SK-N-SH (cell line): ENCODE results near the gene MYH11. TPM values are rescaled to one million over a fixed set of nuclear protein-coding genes. Genes with fewer than 3 reads are reported as not detected.

Experiments used
- CTCF ChIA-PET: fragments of 300-600, 350-600 bp; formaldehyde crosslinking; extraction: SDS; loops from one replicate; lab custom pipeline; 2021; lab: Yijun Ruan, JAX
- POLR2A ChIA-PET: fragments of 350-600 bp; sonication (Branson Sonifier 250); formaldehyde crosslinking; extraction: SDS; loops from one replicate; lab custom pipeline; 2020; ENCODE audit warnings: antibody characterized with exemption, inconsistent platforms; lab: Yijun Ruan, JAX
- DNase-seq: peaks from one replicate; pipeline ENCODE4 v3.0.0; 2012
- H2AFZ ChIP-seq: fragments of 200-600 bp; sonication (generic); 2 replicates; pipeline ENCODE4 v1.8.1; 2016; ENCODE audit warnings: antibody characterized with exemption, mild to moderate bottlenecking, low read depth
- H3F3A ChIP-seq: fragments of 200-600 bp; sonication (generic); replicated peaks from 2 replicates; pipeline ENCODE3; 2016; ENCODE audit warnings: antibody characterized with exemption, mild to moderate bottlenecking; ENCODE audit not compliant: insufficient read depth
- H3K27ac ChIP-seq, 2 experiments: fragments of 200-500 bp in 1 of 2; fragments of 200-600 bp in 1 of 2; sonication (Bioruptor generic) in 1 of 2; sonication (generic), shearing (Covaris generic) in 1 of 2; 2 replicates each; pipeline versions ENCODE4 v1.5.1 to v1.6.1; 2014 to 2016; ENCODE audit warnings: low read depth in 2 of 2, inconsistent platforms in 1 of 2, low read length in 1 of 2, mild to moderate bottlenecking in 1 of 2, mixed read lengths in 1 of 2
- H3K27me3 ChIP-seq: fragments of 200-600 bp; sonication (generic), shearing (Covaris generic); 2 replicates; pipeline ENCODE4 v1.6.1; 2016; ENCODE audit warnings: mixed run types; ENCODE audit not compliant: insufficient read depth
- H3K36me3 ChIP-seq, 2 experiments: fragments of 200-500 bp in 1 of 2; fragments of 200-600 bp in 1 of 2; sonication (Bioruptor generic) in 1 of 2; sonication (generic) in 1 of 2; replicated peaks in 1 of 2; 2 replicates each; pipeline versions ENCODE3 to v1.5.1; 2014 to 2016; ENCODE audit warnings: low read length in 1 of 2, mild to moderate bottlenecking in 1 of 2; ENCODE audit not compliant: insufficient read depth in 2 of 2, control insufficient read depth in 1 of 2
- H3K4me1 ChIP-seq, 2 experiments: fragments of 200-500 bp in 1 of 2; fragments of 200-600 bp in 1 of 2; sonication (Bioruptor generic) in 1 of 2; sonication (generic), shearing (Covaris generic) in 1 of 2; 2 replicates each; pipeline versions ENCODE4 v1.5.1 to v1.6.1; 2014 to 2016; ENCODE audit warnings: low read depth in 1 of 2, low read length in 1 of 2, mixed run types in 1 of 2; ENCODE audit not compliant: insufficient read depth in 2 of 2, control insufficient read depth in 1 of 2
- H3K4me2 ChIP-seq: fragments of 200-600 bp; sonication (generic), shearing (Covaris generic); 2 replicates; pipeline ENCODE4 v1.6.1; 2017; ENCODE audit warnings: mixed run types
- H3K4me3 ChIP-seq, 2 experiments: fragments of 200-500 bp in 1 of 2; fragments of 200-600 bp in 1 of 2; sonication (Bioruptor generic) in 1 of 2; sonication (generic), shearing (Covaris generic) in 1 of 2; 2 replicates each; pipeline versions ENCODE4 v1.5.1 to v1.8.1; 2014 to 2016; ENCODE audit warnings: low read depth in 2 of 2, inconsistent platforms in 1 of 2, low read length in 1 of 2, mild to moderate bottlenecking in 1 of 2, mixed read lengths in 1 of 2, moderate library complexity in 1 of 2
- H3K79me2 ChIP-seq: fragments of 200-600 bp; sonication (generic); 2 replicates; pipeline ENCODE4 v1.8.1; 2017; ENCODE audit warnings: mild to moderate bottlenecking; ENCODE audit not compliant: insufficient read depth
- H3K9ac ChIP-seq: fragments of 200-600 bp; sonication (generic); 2 replicates; pipeline ENCODE4 v1.6.1; 2017; ENCODE audit warnings: mixed run types
- H3K9me2 ChIP-seq: fragments of 200-600 bp; sonication (generic); 2 replicates; pipeline ENCODE4 v1.6.1; 2017; ENCODE audit warnings: mixed run types
- H3K9me3 ChIP-seq: fragments of 200-600 bp; sonication (generic); 2 replicates; pipeline ENCODE4 v1.6.1; 2017; ENCODE audit warnings: mixed run types, mild to moderate bottlenecking, moderate library complexity
- H4K20me1 ChIP-seq: fragments of 200-600 bp; sonication (generic); 2 replicates; pipeline ENCODE4 v1.6.1; 2017; ENCODE audit warnings: mild to moderate bottlenecking, mixed run types; ENCODE audit not compliant: insufficient read depth
- CHD2 ChIP-seq: fragments of 150-350 bp; IDR thresholded peaks from 2 replicates; pipeline ENCODE4 v1.6.1; 2018; ENCODE audit warnings: low read length; ENCODE audit not compliant: partially characterized antibody
- CTCF ChIP-seq: fragments of 200-600 bp; sonication (generic); IDR thresholded peaks from 2 replicates; pipeline ENCODE4 v1.6.1; 2017; ENCODE audit warnings: antibody characterized with exemption, mild to moderate bottlenecking, moderate library complexity
- EZH2phosphoT487 ChIP-seq: fragments of 200-600 bp; sonication (generic); IDR thresholded peaks from 2 replicates; pipeline ENCODE4 v1.6.1; 2017; ENCODE audit warnings: low read depth, mixed run types, mild to moderate bottlenecking, antibody characterized with exemption, moderate library complexity, borderline replicate concordance
- FOXM1 ChIP-seq: IDR thresholded peaks from 2 replicates; pipeline ENCODE4 v1.4.0; 2012; ENCODE audit warnings: low read depth, mild to moderate bottlenecking
- MXI1 ChIP-seq: IDR thresholded peaks from 2 replicates; pipeline ENCODE4 v1.6.1; 2012; ENCODE audit warnings: mild to moderate bottlenecking, low read depth, low read length, improper control_type of control experiment
- PBX3 ChIP-seq: IDR thresholded peaks from 2 replicates; pipeline ENCODE4; 2012
- RCOR1 ChIP-seq: fragments of 150-350 bp; IDR thresholded peaks from 2 replicates; pipeline ENCODE4 v1.6.1; 2017; ENCODE audit warnings: antibody characterized with exemption, low read length
- RFX5 ChIP-seq: IDR thresholded peaks from 2 replicates; pipeline ENCODE4 v1.6.1; 2012; ENCODE audit warnings: mild to moderate bottlenecking, improper control_type of control experiment, low read length
- SIN3A ChIP-seq: IDR thresholded peaks from 2 replicates; pipeline ENCODE4 v1.6.1; 2012; ENCODE audit warnings: low read depth, mild to moderate bottlenecking, low read length, moderate library complexity, borderline replicate concordance
- TAF1 ChIP-seq: IDR thresholded peaks from 2 replicates; pipeline ENCODE4 v1.6.1; 2012; ENCODE audit warnings: low read depth, mild to moderate bottlenecking, low read length, moderate library complexity, borderline replicate concordance
- TCF12 ChIP-seq: IDR thresholded peaks from 2 replicates; pipeline ENCODE4 v1.4.0; 2012
- TEAD4 ChIP-seq: IDR thresholded peaks from 2 replicates; pipeline ENCODE4 v1.4.0; 2012; ENCODE audit warnings: mild to moderate bottlenecking, borderline replicate concordance; ENCODE audit not compliant: insufficient read depth
- USF2 ChIP-seq: fragments of 150-350 bp; IDR thresholded peaks from 2 replicates; pipeline ENCODE4 v1.6.1; 2017; ENCODE audit warnings: antibody characterized with exemption, low read length, low read depth, borderline replicate concordance
- YY1 ChIP-seq: IDR thresholded peaks from 2 replicates; pipeline ENCODE4 v1.4.0; 2012; ENCODE audit warnings: low read depth, mild to moderate bottlenecking
- ZBTB33 ChIP-seq: IDR thresholded peaks from 2 replicates; pipeline ENCODE4 v1.4.0; 2012; ENCODE audit warnings: low read depth, borderline replicate concordance
- WGBS: methylation state at CpG from one replicate; pipeline ENCODE4 v1.1.6; 2017; ENCODE audit warnings: low lambda C conversion rate; 5-methylcytosine and 5-hydroxymethylcytosine counted together
- polyA plus RNA-seq, 3 experiments: library from polyadenylated mRNA; depleted of rRNA; stranded (reverse); fragments of >200 nt; gene quantifications; 2 replicates each; pipeline ENCODE4 v1.2.3, GENCODE V29; 2012

Gene MYH11
- polyA plus RNA-seq, 1 of the 3 experiments (the other 2 are of a cell fraction): 0.02 TPM

- TF ChIP-seq TCF12: no peak
- TF ChIP-seq RCOR1: no peak
- TF ChIP-seq CHD2: no peak
- TF ChIP-seq ZBTB33: no peak
- TF ChIP-seq TAF1: no peak
- no peak for TF ChIP-seq TEAD4
- no peak for TF ChIP-seq RFX5
- no peak for TF ChIP-seq FOXM1
Observed at GRCh38 chr16:15742716-15743115, 114.1 kb downstream of the MYH11 start (continued).

GRCh38 chr16:15741207-15741871, 115.5 kb downstream of the MYH11 start:
- H3K79me2 ChIP-seq: no peaks in the 10 kb centered on the region
- no peak overlapping the region for H3K9ac ChIP-seq
- no peak for TF ChIP-seq SIN3A
- no peak for TF ChIP-seq EZH2phosphoT487
- no peak for TF ChIP-seq PBX3
- no peak for TF ChIP-seq YY1
- no peak for TF ChIP-seq CTCF
- no peak for TF ChIP-seq MXI1
- no peak for TF ChIP-seq USF2
- no peaks in the 10 kb centered on the region for H3K36me3 ChIP-seq
- H3F3A ChIP-seq: no peaks in the 10 kb centered on the region
- WGBS: 82% methylated on average over 13 of the region's 13 CpGs
- DNase-seq: no peak
- H3K4me2 ChIP-seq: no peak overlapping the region
- H3K9me3 ChIP-seq: no peaks in the 10 kb centered on the region
- no peak overlapping the region for H3K4me3 ChIP-seq
- no peaks in the 10 kb centered on the region for H3K27me3 ChIP-seq
- no peak overlapping the region for H2AFZ ChIP-seq
- CTCF ChIA-PET: interaction anchor here (1.3 kb wide), 1 partner anchor 15 kb away, joined by 6 read pairs; no protein-coding TSS in a partner anchor
- no peaks in the 10 kb centered on the region for H3K4me1 ChIP-seq
- no peak overlapping the region for H3K27ac ChIP-seq
- POLR2A ChIA-PET: no interaction called here
- H4K20me1 ChIP-seq: no peaks in the 10 kb centered on the region
- H3K9me2 ChIP-seq: no peaks in the 10 kb centered on the region
